HG02759 (cell line): Measurements from ENCODE around the gene PHACTR3.
A peak's percentile ranks its signal among the peaks of the same experiment; 100 is the strongest.

Experiments
- ATAC-seq: cut with Tn5 transposase; IDR thresholded peaks from one replicate; pipeline ENCODE4 v1.9.1; 2021; ENCODE audit warnings: mild to moderate bottlenecking, moderate library complexity; ENCODE audit not compliant: unreplicated experiment

Gene PHACTR3

DNA sequence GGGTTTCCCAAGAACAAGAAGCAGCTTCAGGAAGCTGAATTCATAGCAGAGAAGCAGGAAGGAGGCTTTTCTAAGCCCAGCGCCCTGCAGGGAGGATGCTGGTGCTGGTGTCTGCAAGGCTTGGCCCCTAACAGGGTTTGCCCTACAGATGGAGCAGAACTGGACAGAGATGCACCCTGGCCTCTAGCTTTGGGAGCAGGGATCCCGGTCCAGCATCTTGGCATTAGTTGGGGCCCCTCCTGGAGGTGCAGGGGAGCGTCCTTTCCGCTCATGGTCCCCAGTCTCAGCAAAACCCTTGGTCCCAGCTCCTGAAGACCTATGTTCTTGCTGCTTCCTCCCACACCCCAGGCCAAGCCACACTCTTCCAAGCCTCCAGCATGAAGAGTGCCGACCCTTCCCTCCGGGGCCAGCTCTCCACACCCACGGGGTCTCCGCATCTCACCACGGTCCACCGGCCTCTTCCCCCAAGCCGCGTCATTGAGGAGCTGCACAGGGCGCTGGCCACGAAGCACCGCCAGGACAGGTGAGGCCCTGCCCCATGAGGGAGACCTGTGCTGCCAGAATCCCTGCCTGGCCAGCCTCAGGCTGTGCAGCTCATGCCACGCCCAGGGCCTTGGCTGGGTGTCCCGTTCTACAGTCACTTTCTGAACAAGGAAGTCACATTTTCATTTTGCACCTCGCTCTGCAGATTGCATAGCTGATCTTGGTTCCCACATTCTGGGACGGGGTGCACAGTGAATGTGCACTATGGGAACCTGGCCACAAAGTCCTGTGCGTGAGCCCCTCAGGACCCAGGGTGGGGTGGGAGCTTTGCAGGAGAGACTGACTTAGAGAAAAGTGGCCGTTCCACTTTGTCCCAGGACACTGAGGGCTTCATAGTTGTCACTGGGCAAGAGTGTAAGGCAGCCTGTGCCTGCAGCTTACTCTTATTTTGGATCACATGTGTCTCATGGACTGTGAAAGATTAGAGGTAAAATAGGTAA, 168.9 kb downstream of the PHACTR3 start:
- ATAC-seq, result no peak

DNA sequence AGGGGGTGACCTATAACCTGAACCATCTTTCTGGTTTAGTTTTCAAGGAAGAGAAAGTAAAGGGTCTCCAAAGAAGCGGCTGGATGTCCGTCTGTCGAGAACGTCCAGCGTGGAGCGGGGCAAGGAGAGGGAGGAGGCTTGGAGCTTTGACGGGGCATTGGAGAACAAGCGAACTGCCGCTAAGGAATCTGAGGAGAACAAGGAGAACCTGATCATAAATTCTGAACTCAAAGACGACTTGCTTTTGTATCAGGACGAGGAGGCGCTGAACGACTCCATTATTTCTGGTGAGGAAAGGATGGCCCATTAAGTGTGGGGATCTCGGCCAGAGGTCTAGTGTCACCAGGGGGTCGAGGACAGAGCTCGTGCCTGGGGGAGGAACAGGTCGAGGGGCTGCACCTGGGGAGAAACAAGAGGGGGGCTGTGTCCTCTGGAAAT, 169.9 kb downstream of the PHACTR3 start:
- ATAC-seq, result no peak

DNA sequence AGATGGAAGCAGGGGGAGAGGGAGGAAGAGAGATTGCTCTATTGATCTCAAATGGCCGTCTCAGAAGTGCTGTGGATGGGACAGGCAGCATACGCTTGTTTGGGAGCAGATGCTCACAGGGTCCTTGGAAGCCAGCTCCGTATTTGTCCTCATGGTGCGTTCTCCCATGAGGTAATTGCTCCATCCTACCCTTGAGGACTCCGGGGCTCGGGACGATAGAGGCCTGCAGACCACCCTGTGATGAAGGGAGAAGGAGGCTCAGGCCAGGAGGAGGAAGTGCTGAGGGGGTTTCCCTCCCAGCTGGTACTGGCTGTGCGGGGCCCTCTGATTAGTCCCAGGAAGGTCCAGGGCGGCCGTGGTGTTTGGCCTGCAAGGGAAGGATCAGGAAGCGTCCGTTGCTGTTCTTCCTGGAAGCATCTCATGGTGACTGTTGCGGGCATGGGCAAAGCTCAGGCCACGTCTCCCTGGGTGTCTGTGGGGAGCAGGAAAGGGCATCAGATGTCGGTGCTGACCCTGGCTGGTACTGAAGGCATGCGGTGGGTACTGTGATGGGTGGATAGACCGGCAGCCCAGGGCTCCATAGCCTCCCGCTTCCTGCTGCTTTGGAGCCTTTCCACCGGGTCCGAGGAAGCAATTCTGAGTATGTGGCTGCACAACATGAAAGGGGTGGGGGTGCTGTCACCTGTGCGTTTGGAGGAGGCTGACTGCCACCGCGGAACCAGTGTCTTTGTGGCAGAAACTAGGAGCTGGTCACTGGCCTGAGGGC, 170.8 kb downstream of the PHACTR3 start:
- ATAC-seq, result no peak

DNA sequence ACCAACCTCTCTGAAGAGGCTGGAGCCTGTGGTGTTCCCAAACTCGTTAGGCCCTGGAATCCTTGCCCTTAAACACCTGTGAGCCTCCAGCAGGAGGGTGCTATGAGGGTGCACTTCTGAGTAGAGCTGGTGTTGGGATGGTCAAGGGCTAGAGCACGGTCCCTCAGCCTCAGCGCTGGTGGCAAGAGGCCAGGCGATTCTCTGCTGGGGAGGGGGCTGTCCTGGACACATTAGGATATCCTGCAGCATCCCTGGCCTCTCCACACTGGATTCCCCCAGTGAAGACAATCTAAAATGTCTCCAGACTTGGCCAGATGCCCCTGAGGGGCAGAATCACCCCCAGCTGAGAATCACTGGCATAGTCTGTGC, 171.3 kb downstream of the PHACTR3 start:
- no peak for ATAC-seq

DNA sequence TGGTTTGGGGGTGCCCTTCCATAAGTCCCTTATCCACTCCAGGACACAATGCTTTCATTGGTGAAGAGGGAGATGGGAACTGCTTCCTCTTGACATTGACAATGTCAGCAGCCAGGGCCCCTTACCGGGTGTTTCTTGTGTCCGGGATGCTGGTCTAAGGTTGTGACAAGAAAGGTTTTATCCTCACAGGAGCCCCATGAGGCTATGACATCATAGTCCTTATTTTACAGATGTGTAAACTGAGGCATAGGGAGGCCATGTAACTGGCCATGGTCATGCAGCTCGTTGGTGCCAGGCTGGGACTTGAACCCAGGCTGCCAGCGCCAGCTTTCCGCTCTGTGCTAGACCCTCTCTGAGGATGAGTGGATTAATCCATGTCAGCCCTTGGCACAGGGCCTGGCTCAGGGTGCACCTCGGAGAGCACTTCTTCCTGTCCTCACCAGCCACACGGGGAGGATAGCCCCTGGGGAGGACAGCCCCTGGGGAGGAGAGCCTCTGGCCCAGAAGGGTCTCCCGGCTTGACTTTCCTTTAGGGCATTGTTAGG, 171.8 kb downstream of the PHACTR3 start:
- no peak for ATAC-seq

DNA sequence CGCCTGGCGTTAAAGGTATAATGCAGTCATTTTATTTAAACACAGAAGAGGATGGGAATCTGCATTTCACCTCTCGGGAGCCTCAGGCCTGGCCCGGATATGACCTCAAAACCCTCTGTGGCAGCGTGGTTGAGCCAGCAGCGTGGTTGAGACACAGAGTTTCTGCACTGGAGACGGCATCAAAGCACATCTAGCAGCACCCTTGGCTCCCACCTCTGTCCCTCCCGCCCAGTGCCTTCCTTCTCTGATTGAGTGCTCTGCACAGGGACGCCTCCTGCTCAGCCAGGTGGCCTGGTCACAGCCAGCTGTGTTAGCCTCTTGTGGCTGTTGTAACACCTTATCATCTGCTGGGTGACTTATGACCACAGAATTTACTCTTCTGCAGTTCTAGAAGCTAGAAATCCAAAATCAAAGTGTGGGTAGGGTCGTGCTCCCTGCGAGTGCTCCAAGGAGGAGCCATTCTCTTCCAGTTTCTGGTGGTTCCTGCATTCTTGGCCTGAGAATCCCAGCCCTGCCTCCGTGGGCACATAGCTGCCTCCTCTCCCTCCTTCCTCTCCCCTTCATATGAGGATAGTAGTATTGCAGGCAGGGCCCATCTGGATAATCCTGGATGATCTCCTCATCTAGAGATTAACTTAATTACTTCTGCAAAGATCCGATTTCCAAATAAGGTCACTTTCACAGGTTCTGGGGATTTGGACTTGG, 172.4 kb downstream of the PHACTR3 start:
- no peak for ATAC-seq

DNA sequence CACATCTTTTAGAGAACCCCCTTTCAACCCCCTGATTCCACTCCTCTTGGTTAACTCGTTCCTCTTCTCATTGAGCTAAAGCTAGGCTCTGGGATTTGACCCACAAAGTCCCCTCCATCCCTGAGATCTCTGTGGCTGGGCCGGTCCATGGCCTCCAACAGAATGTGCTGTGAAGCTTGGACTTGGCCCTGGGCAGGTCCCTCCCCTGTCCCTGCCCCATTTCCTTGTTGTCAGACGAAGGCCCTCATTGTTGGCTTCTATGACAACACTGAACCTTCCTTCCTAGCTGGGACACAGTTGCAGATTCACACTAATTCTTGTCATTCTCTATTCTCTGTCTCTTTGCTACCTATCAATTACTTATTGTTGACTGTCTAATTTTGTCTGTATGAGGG, 173.0 kb downstream of the PHACTR3 start:
- ATAC-seq, result no peak

DNA sequence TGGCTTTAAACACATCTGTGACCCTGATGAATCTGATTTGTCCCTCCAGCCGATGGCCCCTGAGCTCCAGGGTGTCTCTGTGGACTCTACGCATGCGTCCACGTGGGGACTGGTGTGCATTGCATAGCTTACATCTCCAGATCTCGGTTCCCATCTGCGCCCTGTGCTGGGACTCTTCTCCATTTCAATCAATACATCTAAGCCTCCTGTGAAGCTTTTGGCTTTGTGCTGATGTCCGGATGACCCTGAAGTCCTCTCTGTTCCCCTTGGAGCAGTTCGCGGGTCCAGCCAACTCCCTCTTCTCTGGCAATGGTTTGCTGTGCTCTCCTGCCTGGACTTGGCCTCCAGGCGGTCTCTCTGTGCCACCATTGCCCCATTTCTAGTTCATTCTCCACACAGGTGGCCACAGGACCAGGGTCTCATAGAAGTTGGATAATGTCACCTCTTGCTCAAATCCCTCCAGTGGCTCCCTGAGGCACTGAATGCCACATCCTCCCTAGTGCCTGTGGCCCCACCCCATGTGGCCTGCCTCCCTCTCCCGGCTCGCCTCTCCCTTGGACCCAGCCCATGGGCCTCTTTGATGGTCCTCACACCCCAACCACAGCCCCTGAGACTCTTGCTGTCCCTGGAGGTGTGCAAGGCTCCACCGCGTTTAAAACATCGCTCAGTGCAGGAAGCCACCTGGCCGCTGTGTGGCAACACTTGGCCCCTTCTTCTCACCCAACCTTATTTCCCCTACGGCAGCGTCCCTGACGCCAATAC, 173.7 kb downstream of the PHACTR3 start:
- ATAC-seq, result no peak

DNA sequence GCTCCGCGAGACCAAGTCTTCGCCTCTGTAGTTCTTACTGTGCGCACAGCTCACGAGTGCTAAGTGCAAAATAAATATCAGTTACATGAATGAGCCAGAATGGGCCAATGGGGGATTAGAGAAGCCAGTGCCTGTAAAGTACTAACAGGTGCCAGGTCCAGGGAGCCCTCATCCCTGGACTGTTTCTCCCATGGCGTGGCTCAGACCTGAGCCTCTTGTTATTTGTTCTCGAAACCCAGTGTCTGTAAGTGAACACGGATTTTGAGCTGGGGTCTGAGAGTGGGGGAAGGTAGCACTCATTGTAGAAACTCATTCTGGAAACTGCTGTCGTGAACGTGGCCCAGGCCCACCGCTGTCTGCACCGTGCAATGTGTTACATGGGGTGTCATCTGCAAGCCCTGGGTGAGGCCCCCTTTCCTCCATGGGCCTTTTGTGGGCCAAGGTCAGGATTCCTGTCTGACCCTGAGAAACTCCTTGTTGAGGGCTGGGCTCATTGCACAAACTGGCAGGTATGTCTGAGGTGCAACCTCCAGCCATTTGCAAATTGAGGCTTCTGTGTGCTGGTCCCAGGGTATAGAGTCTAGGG, 174.4 kb downstream of the PHACTR3 start:
- no peak for ATAC-seq

DNA sequence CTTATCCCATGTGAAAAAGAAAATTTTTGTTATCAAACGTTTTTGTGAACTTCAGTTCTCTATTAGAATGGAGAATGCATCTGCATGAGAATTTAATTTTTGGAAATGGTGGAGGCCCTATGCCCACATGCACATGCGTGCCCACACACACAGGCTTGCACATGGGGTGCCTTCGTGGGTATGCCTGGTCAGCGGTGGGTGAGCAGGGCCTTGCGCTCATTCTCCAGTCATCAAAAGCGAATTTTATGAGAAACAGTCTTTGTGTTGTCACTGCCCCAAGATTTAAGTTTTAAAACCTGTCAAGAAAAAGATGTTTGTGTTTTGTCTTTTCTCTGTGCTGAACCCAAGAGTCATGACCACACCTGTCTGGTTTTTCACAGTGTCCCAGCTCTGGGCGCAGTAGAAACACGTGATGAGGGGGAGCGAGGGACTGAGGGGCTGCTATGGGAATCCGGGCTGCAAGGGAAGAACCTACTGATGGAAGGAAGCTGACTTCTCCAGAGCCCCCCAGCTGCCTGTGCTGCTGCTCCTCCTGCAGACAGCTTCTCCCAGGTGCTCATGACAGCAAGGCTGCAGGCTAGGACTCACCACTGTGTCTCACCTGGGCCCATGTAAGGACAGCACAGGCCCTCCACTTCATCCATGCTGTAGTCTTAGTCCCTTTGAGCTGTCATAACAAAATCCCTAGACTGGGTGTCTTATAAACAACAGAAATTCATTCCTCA, 175.5 kb downstream of the PHACTR3 start:
- no peak for ATAC-seq

DNA sequence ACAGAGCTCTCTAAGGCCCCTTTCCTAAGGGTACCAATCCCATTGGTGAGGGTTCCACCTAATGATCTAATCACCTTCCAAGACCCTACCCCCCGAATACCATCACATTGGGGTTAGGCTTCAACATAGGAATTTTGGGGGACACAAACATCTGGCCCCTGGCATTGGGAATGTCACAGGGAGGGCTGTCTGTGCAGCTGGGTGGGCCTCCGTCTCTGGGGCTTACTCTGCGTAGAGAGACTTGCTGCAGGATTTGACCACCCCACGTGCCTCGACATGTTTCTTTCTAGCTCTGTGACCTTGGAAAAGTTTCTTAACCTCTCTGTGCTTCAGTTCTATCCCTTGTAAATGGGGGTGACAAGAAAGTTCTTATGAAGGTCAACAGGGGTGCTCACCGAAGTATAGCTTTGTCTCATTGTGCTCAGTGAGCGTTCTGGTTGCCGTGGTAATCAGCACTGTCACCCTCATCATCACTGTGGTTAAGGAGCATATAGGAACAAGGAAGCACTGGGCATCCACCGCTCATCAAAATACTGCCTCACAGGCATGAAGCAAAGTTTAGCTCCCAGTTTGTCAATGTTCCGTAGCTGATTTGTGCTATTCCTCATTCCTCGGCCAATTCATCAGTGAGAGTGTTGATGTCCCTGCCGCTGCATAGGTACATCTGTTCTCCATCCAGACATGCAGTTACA, 176.3 kb downstream of the PHACTR3 start:
- ATAC-seq, result no peak

DNA sequence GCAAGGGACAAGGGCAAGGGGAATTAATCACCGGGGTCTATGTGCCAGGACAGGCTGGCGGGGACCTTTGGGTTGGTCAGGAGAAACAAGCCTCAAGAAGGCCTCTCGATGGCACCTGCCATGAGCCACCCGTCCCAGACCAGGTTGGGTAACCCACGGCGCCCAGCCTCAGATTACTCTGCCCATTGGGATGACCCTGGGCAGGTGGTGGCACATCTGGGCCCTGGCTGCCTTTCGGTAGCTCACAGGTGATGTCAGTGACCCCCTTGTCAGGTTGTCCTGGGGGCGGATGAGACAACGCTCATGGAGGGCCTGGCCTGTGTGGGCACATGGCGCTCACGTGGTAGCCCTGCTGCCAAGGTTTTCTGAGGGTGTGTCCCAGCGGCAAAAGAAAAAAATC, 176.9 kb downstream of the PHACTR3 start:
- ATAC-seq, result no peak

DNA sequence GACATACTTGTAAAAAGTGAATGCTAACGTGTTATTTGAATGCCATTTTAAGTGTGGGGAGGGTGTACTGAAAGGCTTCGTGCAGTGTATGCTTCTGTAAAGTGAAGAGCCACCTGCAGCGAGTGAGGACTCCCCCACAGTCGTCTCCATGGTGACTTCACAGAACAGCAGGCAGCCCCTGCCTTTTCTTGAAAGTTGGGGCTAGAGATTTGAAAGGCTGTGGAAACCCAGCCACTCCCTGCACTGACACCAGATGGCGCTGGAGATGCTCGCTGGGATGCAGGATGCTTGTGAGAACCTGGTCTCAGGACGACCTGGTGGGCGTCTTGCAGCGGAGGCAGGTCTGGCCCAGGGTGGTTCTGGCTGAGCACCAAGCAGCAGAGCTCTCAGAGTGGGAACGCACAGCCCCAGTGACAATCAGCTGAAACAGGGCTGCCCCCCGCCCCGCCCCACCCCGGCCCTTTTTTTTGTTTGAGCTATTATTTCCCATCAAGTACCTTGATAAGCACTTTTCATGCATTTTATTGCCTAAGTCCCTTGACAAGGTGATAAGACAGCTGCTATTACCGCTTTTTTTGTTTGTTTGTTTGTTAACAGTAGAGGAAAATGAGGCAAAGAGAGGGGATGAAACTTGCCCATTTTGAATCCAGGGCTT, 178.8 kb downstream of the PHACTR3 start:
- peak; percentile 48 for ATAC-seq

DNA sequence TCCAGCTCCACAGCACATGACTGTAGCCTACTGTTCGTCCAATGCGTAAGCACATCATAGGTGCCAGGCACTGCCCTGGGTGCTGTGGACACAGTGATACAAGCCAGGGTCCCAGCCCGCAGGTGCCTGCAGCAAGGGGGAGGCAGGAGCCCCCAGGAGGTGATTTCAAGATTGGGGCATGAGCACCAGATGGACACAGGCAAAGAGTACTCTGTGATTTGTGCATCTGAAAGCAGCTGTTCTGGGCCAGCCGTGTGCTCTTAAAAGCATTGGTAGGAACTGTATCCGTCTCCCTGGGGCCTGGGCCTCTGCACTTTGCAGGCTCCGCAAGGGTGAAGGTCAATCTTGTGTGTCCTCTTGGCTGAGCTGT, 179.3 kb downstream of the PHACTR3 start:
- ATAC-seq, result no peak

DNA sequence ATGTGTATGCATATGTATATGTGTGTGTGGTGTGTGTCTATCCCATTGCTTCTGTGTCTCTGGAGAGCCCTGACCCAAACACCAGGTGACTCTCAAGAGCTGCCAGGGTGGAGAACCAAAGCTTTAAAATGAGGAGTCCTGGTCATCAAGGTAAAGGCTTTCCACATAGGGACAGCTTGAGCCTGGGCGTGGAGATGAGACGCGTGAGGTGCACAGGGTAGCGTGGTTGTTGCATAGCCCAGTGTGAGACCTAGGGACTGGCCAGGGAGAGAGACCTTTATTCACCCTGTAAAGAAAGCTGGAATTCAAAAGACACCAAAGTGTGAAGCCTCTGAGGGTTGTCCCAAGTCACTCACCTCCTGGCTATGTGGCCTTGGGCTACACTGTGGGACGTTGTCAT, 180.0 kb downstream of the PHACTR3 start:
- ATAC-seq, result no peak

DNA sequence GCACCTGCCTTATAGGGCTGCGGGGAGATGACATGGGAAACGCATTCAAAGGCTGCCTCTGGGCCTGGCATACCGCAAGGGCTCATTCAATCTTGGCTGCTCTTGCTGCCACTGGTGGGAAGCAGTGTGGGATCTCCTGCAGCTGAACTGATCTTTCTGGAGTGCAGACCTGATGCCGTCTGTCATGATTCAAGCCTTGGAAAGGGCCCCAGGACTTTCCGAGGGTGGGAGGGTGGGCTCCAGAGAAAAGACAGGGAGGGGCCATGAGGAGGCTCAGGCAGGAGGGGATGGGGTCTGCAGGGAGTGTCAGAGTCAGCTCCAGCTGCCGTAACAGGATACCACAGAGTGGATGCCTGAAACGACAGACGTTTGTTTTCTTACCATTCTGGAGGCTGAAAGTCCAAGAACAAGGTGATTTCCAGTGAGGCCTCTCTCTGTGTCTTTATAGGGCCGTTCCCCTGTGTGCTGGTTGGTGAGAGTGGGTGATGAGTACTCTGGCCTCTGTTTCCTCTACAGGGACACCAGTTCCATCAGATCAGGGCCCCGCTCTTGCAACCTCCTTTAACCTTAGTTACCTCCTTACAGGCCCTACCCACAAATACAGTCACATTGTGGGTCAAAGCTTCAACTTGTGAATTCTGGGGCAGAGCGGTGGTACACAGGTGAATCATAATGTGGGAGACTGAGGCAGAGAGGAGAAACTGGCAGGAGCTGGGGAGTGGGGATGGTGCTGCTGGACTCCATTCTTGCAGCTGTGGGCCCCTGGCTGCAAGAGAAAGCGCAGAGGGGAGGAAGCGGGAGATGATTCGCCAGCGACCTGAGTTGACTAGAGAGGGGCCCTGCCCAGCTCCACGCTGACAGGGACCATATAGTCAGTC, 180.7 kb downstream of the PHACTR3 start:
- ATAC-seq, result no peak

DNA sequence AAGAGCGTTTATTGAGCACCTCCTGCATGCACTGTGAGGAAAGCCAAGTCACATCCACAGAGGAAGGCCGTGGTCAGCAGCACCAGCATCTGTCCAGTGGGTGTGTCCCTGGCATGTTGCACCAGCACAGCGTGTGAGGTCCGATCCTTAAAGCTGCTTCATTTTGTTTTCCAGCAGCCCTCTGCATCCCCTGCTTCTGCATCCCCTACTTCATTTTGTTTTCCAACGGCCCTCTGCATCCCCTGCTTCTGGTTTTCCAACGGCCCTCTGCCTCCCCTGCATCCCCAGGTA, 181.3 kb downstream of the PHACTR3 start:
- no peak for ATAC-seq
